Stomach (tissue), 4 donors: ENCODE data around the gene RABEP2.

Source experiments
- EP300 ChIP-seq: sonication (generic); formaldehyde crosslinking; IDR thresholded peaks from one replicate; pipeline ENCODE4 v1.6.1; 2017; ENCODE audit warnings: antibody characterized with exemption
- POLR2AphosphoS5 ChIP-seq, 3 donors: sonication (generic); formaldehyde crosslinking; IDR thresholded peaks; one replicate each; pipeline ENCODE4 v1.6.1; 2016; ENCODE audit warnings: antibody characterized with exemption in 3 of 3
- TF ChIP-seq, protein P1 (sequence below), 7 experiments: fragments of 450-650 bp in 4 of 7; fragments of 200-600 bp in 3 of 7; sonication (generic) in 3 of 7; IDR thresholded peaks; one replicate each; pipeline ENCODE4 v1.5.1; 2016 to 2019; ENCODE audit warnings: antibody characterized with exemption in 7 of 7, control low read depth in 2 of 7, mild to moderate bottlenecking in 1 of 7

DNA sequence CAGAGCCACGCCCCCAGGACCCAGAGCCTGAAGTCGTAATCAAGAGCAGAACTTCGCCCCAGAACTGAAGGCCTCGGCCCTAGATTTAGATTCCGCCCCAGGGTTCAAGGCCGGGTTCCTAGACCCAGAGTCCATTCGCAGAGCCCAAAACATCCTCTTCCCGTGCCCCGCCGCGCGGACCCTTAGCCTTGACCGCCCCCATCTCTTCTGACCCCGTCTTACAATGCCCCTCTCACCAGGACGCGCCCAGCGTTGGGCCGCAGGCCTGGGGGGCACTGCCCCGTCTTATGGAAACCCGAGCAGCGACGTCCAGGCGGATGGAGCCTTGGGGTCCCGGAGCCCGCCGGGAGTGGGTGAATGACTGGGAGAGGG lies 11.7 kb upstream of the RABEP2 start:
- TF ChIP-seq, protein P1, sequence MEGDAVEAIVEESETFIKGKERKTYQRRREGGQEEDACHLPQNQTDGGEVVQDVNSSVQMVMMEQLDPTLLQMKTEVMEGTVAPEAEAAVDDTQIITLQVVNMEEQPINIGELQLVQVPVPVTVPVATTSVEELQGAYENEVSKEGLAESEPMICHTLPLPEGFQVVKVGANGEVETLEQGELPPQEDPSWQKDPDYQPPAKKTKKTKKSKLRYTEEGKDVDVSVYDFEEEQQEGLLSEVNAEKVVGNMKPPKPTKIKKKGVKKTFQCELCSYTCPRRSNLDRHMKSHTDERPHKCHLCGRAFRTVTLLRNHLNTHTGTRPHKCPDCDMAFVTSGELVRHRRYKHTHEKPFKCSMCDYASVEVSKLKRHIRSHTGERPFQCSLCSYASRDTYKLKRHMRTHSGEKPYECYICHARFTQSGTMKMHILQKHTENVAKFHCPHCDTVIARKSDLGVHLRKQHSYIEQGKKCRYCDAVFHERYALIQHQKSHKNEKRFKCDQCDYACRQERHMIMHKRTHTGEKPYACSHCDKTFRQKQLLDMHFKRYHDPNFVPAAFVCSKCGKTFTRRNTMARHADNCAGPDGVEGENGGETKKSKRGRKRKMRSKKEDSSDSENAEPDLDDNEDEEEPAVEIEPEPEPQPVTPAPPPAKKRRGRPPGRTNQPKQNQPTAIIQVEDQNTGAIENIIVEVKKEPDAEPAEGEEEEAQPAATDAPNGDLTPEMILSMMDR (IDR thresholded peaks at IDR 0.05), result no peak
- no peak for TF ChIP-seq EP300
- TF ChIP-seq POLR2AphosphoS5 (IDR thresholded peaks at IDR 0.05), result no peak
